ENCODE measurements around the gene GTF3C5. TPM values are rescaled to one million over a fixed set of nuclear protein-coding genes. Genes with fewer than 3 reads are reported as not detected.

The GTF3C5 gene
- total and polyA plus RNA-seq, 9 of the 15 experiments (the other 6 are each of a cell fraction or from before 2014, with no cell fraction given) = 3.8 to 118 (median 83.7) TPM

- TF ChIP-seq RBM22 (IDR thresholded peaks at IDR 0.05; ENCODE audit: low read depth, low read length, poor library complexity, severe bottlenecking) = no peak
- no peak for TF ChIP-seq KDM2B (CRISPR knock-in tag; IDR thresholded peaks at IDR 0.05)
- no peak for TF ChIP-seq CREB3 (tag; conservative IDR thresholded peaks at IDR 0.05; ENCODE audit: low read depth)
- peak; percentile 58; the same call in 1 of the 2 replicates for TF ChIP-seq JUND (IDR thresholded peaks at IDR 0.05; ENCODE audit: borderline replicate concordance, low read depth, low read length)
- peak; percentile 60; the same call in 1 of the 3 replicates for TF ChIP-seq JUND (tag; IDR thresholded peaks at IDR 0.05; ENCODE audit: borderline replicate concordance, low read depth, low read length)
- TF ChIP-seq EZH2 (IDR thresholded peaks at IDR 0.05; ENCODE audit: borderline replicate concordance, low read depth, low read length) = no peak
- no peak for TF ChIP-seq HMGXB4 (CRISPR knock-in tag; IDR thresholded peaks at IDR 0.05)
- no peak for TF ChIP-seq PURB (CRISPR knock-in tag; IDR thresholded peaks at IDR 0.05; ENCODE audit: low read depth)
- TF ChIP-seq TCF15 (CRISPR knock-in tag; IDR thresholded peaks at IDR 0.05) = no peak
- no peak for TF ChIP-seq THAP12 (CRISPR knock-in tag; IDR thresholded peaks at IDR 0.05)
- no peak for TF ChIP-seq GTF3C2 (IDR thresholded peaks at IDR 0.05; ENCODE audit: borderline replicate concordance, extremely low read depth, insufficient read length)
- peak; percentile 57; the same call in 1 of the 2 replicates for TF ChIP-seq ZBTB1 (CRISPR knock-in tag; IDR thresholded peaks at IDR 0.05; ENCODE audit: borderline replicate concordance, low read depth)
- no peak for TF ChIP-seq PHTF2 (CRISPR knock-in tag; IDR thresholded peaks at IDR 0.05)
- no peak for TF ChIP-seq ZNF197 (CRISPR knock-in tag; IDR thresholded peaks at IDR 0.05; ENCODE audit: low read depth)
- no peak for TF ChIP-seq HDGF (IDR thresholded peaks at IDR 0.05)
- no peak for TF ChIP-seq PREB (CRISPR knock-in tag; IDR thresholded peaks at IDR 0.05)
- TF ChIP-seq KAT7 (CRISPR knock-in tag; IDR thresholded peaks at IDR 0.05; ENCODE audit: borderline replicate concordance) = no peak
These were observed 27.9 kb downstream of the GTF3C5 start (continued) for GRCh38 chr9:133058550-133059320.
